HepG2 (cell line): ENCODE data around the gene PRDX2. TPM values are rescaled to one million over a fixed set of nuclear protein-coding genes. Genes with fewer than 3 reads are reported as not detected.

ENCODE experiments used
- ATF7 ChIP-seq, 2 experiments: fragments of 450-650 bp in 1 of 2; sonication (generic) in 1 of 2; formaldehyde crosslinking in 1 of 2; IDR thresholded peaks; 2 replicates each; pipeline versions ENCODE4 v1.4.0 to v1.6.1; 2016 to 2020; ENCODE audit warnings: antibody characterized with exemption in 1 of 2, mild to moderate bottlenecking in 1 of 2, missing genetic modification reagents in 1 of 2
- BCL6 ChIP-seq: IDR thresholded peaks from 2 replicates; pipeline ENCODE4 v1.6.1; 2016; ENCODE audit warnings: missing genetic modification reagents, missing compliant biosample characterization
- ERF ChIP-seq: IDR thresholded peaks from 2 replicates; pipeline ENCODE4 v1.6.1; 2018; ENCODE audit warnings: missing biosample characterization, missing genetic modification reagents
- HDAC1 ChIP-seq: sonication (generic); formaldehyde crosslinking; IDR thresholded peaks from 2 replicates; pipeline ENCODE4 v1.5.1; 2020; ENCODE audit warnings: mild to moderate bottlenecking, missing genetic modification reagents
- MAX ChIP-seq: IDR thresholded peaks from 2 replicates; pipeline ENCODE4 v1.6.1; 2012; ENCODE audit warnings: inconsistent platforms
- MEF2D ChIP-seq: sonication (generic); formaldehyde crosslinking; IDR thresholded peaks from 2 replicates; pipeline ENCODE4 v1.5.1; 2020; ENCODE audit warnings: mild to moderate bottlenecking, missing genetic modification reagents
- NRL ChIP-seq: sonication (generic); formaldehyde crosslinking; IDR thresholded peaks from 2 replicates; pipeline ENCODE4 v1.5.0; 2020; ENCODE audit warnings: missing genetic modification reagents, mild to moderate bottlenecking, moderate library complexity, borderline replicate concordance
- PTBP1 ChIP-seq: fragments of 200-400 bp; formaldehyde crosslinking; IDR thresholded peaks from 2 replicates; pipeline ENCODE4 v1.6.1; 2018; ENCODE audit warnings: low read length, low read depth; ENCODE audit not compliant: poor library complexity, severe bottlenecking
- SOX13 ChIP-seq, 3 experiments: fragments of 450-650 bp in 1 of 3; sonication (generic) in 1 of 3; formaldehyde crosslinking in 1 of 3; IDR thresholded peaks in 2 of 3; conservative IDR thresholded peaks in 1 of 3; 2 replicates each; pipeline versions ENCODE4 v1.5.0 to v1.6.1; 2016 to 2020; ENCODE audit warnings: antibody characterized with exemption in 1 of 3, mild to moderate bottlenecking in 1 of 3, missing compliant biosample characterization in 1 of 3, missing genetic modification reagents in 1 of 3, moderate library complexity in 1 of 3
- ZFP37 ChIP-seq: sonication (generic); formaldehyde crosslinking; IDR thresholded peaks from 2 replicates; pipeline ENCODE4 v1.4.0; 2020; ENCODE audit warnings: missing genetic modification reagents, borderline replicate concordance
- ZNF3 ChIP-seq: IDR thresholded peaks from 2 replicates; pipeline ENCODE4 v1.7.0; 2017; ENCODE audit warnings: inconsistent platforms
- ZNF335 ChIP-seq: sonication (generic); formaldehyde crosslinking; IDR thresholded peaks from 2 replicates; pipeline ENCODE4 v1.4.0; 2020; ENCODE audit warnings: missing genetic modification reagents
- ZNF44 ChIP-seq: sonication (generic); formaldehyde crosslinking; IDR thresholded peaks from 2 replicates; pipeline ENCODE4 v1.5.1; 2020; ENCODE audit warnings: mild to moderate bottlenecking, missing genetic modification reagents
- ZNF646 ChIP-seq: sonication (generic); formaldehyde crosslinking; IDR thresholded peaks from 2 replicates; pipeline ENCODE4 v1.9.0; 2021; ENCODE audit warnings: mild to moderate bottlenecking, missing genetic modification reagents
- polyA plus RNA-seq, 8 experiments: library from polyadenylated mRNA; depleted of rRNA in 3 of 8; stranded (reverse) in 7 of 8; unstranded in 1 of 8; fragments of >200 nt; fragmentation: Illumina TruSeq in 4 of 8; extraction: Trizol in 4 of 8; gene quantifications; 2 replicates each; pipeline versions ENCODE4 v1.2.1 to v1.2.3, GENCODE V29; 2011 to 2016; ENCODE audit warnings: low read depth in 4 of 8, missing spikeins in 1 of 8, mixed read lengths in 1 of 8; ENCODE audit not compliant: insufficient read depth in 1 of 8
- total RNA-seq, 5 experiments: library from RNA; depleted of rRNA; stranded (reverse); fragments of >200 nt; fragmentation: Illumina TruSeq; extraction: Trizol; gene quantifications; 2 replicates each; pipeline ENCODE4 v1.2.3, GENCODE V29; 2016; ENCODE audit warnings: low read depth in 1 of 5
- TF ChIP-seq, protein P1 (sequence below): IDR thresholded peaks from 2 replicates; pipeline ENCODE4 v1.6.1; 2016; ENCODE audit warnings: missing compliant biosample characterization, missing genetic modification reagents, borderline replicate concordance
- TF ChIP-seq, protein P2 (sequence below): sonication (generic); formaldehyde crosslinking; IDR thresholded peaks from 2 replicates; pipeline ENCODE4 v1.5.0; 2020; ENCODE audit warnings: missing genetic modification reagents, mild to moderate bottlenecking, borderline replicate concordance
- TF ChIP-seq, protein P3 (sequence below): conservative IDR thresholded peaks from 2 replicates; pipeline ENCODE4 v1.6.1; 2018; ENCODE audit warnings: missing genetic modification reagents

The PRDX2 gene
- total and polyA plus RNA-seq, 2 of the 13 experiments (the other 11 are each of a cell fraction or from before 2014, with no cell fraction given), result 218 to 381 TPM

DNA sequence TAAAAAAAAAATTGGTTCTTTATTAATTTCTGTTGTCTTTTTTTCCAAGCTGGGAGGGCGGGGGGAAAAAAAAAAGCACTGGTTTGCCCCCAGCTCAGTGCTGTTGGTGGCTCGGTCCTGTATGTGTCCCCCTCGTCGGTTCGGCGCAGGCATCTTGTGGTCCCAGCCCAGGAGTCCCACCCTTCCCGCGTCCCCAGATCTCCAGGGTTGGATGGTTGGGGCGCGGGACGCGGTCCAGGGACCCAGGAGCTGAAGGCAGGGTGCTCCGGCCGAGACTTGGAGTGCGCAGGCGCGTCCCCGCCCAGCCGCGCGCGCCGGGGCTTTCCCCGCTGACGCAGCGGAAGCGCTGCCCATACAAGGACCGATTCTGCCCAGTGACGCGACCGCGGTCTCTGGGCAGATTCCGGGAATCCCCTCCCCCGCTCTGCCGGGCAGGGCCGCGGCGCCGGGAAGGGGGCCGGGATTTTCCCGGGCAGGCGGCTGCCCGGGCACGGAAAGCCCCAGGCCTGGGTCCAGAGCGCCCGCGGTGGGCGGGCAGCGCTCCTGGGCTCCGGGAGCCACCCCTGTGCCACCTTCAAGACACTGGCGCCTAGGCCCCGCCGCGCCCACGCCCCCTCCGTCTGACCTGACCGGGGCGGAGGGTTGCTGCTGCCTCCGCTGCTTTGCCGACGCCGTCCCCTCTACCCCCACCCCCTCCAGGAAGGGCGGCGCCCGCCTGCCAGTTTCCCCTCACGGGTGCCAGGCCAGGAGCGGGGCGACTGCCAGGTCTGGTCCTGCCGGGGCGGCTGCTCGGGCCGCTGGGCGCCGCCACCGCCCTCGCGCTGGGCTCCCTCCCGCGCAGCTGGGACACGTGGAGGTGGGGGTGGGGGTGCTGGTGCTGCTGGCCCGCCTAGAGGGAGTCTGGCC lies 8.1 kb downstream of the PRDX2 start (continued):
- no peak for TF ChIP-seq ZNF646
- TF ChIP-seq ZFP37, result no peak
- peak; percentile 70; the same call in 1 of the 2 replicates for TF ChIP-seq NRL
- peak; percentile 71; the same call in 1 of the 2 replicates for TF ChIP-seq ZNF335 (CRISPR knock-in tag)
- TF ChIP-seq, protein P1, sequence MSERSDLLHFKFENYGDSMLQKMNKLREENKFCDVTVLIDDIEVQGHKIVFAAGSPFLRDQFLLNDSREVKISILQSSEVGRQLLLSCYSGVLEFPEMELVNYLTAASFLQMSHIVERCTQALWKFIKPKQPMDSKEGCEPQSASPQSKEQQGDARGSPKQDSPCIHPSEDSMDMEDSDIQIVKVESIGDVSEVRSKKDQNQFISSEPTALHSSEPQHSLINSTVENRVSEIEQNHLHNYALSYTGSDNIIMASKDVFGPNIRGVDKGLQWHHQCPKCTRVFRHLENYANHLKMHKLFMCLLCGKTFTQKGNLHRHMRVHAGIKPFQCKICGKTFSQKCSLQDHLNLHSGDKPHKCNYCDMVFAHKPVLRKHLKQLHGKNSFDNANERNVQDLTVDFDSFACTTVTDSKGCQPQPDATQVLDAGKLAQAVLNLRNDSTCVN (CRISPR knock-in tag), result peak; percentile 53; the same call in 1 of the 2 replicates
- peak; percentile 91 for TF ChIP-seq HDAC1 (CRISPR knock-in tag)
- TF ChIP-seq ZNF44 (CRISPR knock-in tag), result peak; percentile 32; the same call in 1 of the 2 replicates
- TF ChIP-seq, protein P2, sequence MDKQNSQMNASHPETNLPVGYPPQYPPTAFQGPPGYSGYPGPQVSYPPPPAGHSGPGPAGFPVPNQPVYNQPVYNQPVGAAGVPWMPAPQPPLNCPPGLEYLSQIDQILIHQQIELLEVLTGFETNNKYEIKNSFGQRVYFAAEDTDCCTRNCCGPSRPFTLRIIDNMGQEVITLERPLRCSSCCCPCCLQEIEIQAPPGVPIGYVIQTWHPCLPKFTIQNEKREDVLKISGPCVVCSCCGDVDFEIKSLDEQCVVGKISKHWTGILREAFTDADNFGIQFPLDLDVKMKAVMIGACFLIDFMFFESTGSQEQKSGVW, result no peak
- TF ChIP-seq PTBP1, result no peak
- peak; percentile 68 for TF ChIP-seq ERF (CRISPR knock-in tag)
- TF ChIP-seq, protein P3, sequence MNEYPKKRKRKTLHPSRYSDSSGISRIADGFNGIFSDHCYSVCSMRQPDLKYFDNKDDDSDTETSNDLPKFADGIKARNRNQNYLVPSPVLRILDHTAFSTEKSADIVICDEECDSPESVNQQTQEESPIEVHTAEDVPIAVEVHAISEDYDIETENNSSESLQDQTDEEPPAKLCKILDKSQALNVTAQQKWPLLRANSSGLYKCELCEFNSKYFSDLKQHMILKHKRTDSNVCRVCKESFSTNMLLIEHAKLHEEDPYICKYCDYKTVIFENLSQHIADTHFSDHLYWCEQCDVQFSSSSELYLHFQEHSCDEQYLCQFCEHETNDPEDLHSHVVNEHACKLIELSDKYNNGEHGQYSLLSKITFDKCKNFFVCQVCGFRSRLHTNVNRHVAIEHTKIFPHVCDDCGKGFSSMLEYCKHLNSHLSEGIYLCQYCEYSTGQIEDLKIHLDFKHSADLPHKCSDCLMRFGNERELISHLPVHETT, result peak; percentile 66; the same call in 1 of the 2 replicates
- 0 out of 2 replicates have a peak, but pooled peaks have one; percentile 20 for TF ChIP-seq BCL6 (CRISPR knock-in tag)
- no peak for TF ChIP-seq SOX13 (IDR thresholded peaks at IDR 0.05)
- peak in 1 of 2 experiments; percentile 44; a peak in 1 of 4 replicates for TF ChIP-seq SOX13 (CRISPR knock-in tag; conservative IDR thresholded peaks at IDR 0.05 in 1 of 2, IDR thresholded peaks at IDR 0.05 in 1 of 2)
- TF ChIP-seq MEF2D (CRISPR knock-in tag), result no peak
- TF ChIP-seq ATF7 (IDR thresholded peaks at IDR 0.05), result no peak
- peak; percentile 41; the same call in 1 of the 2 replicates for TF ChIP-seq ATF7 (CRISPR knock-in tag; IDR thresholded peaks at IDR 0.05)
- no peak for TF ChIP-seq ZNF3 (CRISPR knock-in tag)
- peak; percentile 88 for TF ChIP-seq MAX
